Liver (tissue), 9 donors: ENCODE data around the gene ZXDC. TPM values are rescaled to one million over a fixed set of nuclear protein-coding genes. Genes with fewer than 3 reads are reported as not detected.

Experiments
- DNase-seq: peaks from one replicate; pipeline ENCODE4 v3.0.0-alpha.2; 2017; ENCODE audit warnings: low spot score
- H3K27ac ChIP-seq, 2 donors: one replicate each; pipeline ENCODE4 v1.7.0; 2013; ENCODE audit warnings: inconsistent platforms in 2 of 2, low read length in 2 of 2, control low read depth in 1 of 2, low read depth in 1 of 2, mild to moderate bottlenecking in 1 of 2
- H3K27me3 ChIP-seq, 4 donors: one replicate each; pipeline versions ENCODE4 v1.6.1 to v1.7.0; 2013; ENCODE audit warnings: low read length in 3 of 4, inconsistent platforms in 1 of 4, mild to moderate bottlenecking in 1 of 4, moderate library complexity in 1 of 4; ENCODE audit not compliant: control insufficient read depth in 4 of 4, insufficient read depth in 4 of 4
- H3K36me3 ChIP-seq, 4 donors: one replicate each; pipeline versions ENCODE4 v1.6.1 to v1.7.0; 2013; ENCODE audit warnings: low read length in 3 of 4, mild to moderate bottlenecking in 3 of 4, low read depth in 1 of 4, moderate library complexity in 1 of 4; ENCODE audit not compliant: control insufficient read depth in 4 of 4, insufficient read depth in 3 of 4
- H3K4me1 ChIP-seq, 4 donors: one replicate each; pipeline versions ENCODE4 v1.6.1 to v1.7.0; 2013; ENCODE audit warnings: low read length in 3 of 4, mild to moderate bottlenecking in 3 of 4, moderate library complexity in 1 of 4; ENCODE audit not compliant: control insufficient read depth in 4 of 4, insufficient read depth in 4 of 4
- H3K4me3 ChIP-seq, 3 donors: one replicate each; pipeline versions ENCODE4 v1.6.1 to v1.7.0; 2013; ENCODE audit warnings: low read length in 3 of 3, control low read depth in 1 of 3, low read depth in 1 of 3, mild to moderate bottlenecking in 1 of 3
- H3K9ac ChIP-seq, 2 donors: one replicate each; pipeline ENCODE4 v1.7.0; 2013; ENCODE audit warnings: low read length in 2 of 2, mild to moderate bottlenecking in 2 of 2, moderate library complexity in 2 of 2, control low read depth in 1 of 2, low read depth in 1 of 2
- H3K9me3 ChIP-seq, 4 donors: one replicate each; pipeline versions ENCODE4 v1.6.1 to v1.7.0; 2013; ENCODE audit warnings: low read length in 3 of 4; ENCODE audit not compliant: control insufficient read depth in 4 of 4
- ATF3 ChIP-seq: IDR thresholded peaks from 2 replicates; pipeline ENCODE4 v1.6.1; 2016; ENCODE audit warnings: antibody characterized with exemption
- EGR1 ChIP-seq, 2 donors: IDR thresholded peaks; 2 replicates each; pipeline ENCODE4 v1.6.1; 2016 to 2018; ENCODE audit warnings: antibody characterized with exemption in 2 of 2, low read depth in 2 of 2
- FOXA1 ChIP-seq: IDR thresholded peaks from 2 replicates; pipeline ENCODE4 v1.6.1; 2016; ENCODE audit warnings: antibody characterized with exemption
- FOXA2 ChIP-seq: IDR thresholded peaks from 2 replicates; pipeline ENCODE4 v1.6.1; 2016; ENCODE audit warnings: antibody characterized with exemption
- GABPA ChIP-seq, 2 donors: IDR thresholded peaks in 1 of 2; conservative IDR thresholded peaks in 1 of 2; 2 replicates each; pipeline ENCODE4 v1.6.1; 2016; ENCODE audit warnings: antibody characterized with exemption in 2 of 2, mild to moderate bottlenecking in 1 of 2, moderate library complexity in 1 of 2
- HNF4A ChIP-seq, 2 donors: conservative IDR thresholded peaks; 2 replicates each; pipeline ENCODE4 v1.6.1; 2016; ENCODE audit warnings: antibody characterized with exemption in 2 of 2, mild to moderate bottlenecking in 2 of 2
- HNF4G ChIP-seq: IDR thresholded peaks from 2 replicates; pipeline ENCODE4 v1.6.1; 2016; ENCODE audit warnings: antibody characterized with exemption
- JUND ChIP-seq, 2 donors: IDR thresholded peaks; 2 replicates each; pipeline ENCODE4 v1.6.1; 2016; ENCODE audit warnings: antibody characterized with exemption in 2 of 2
- NR2F2 ChIP-seq: IDR thresholded peaks from 2 replicates; pipeline ENCODE4 v1.6.1; 2016; ENCODE audit warnings: antibody characterized with exemption
- RAD21 ChIP-seq, 2 donors: IDR thresholded peaks; 2 replicates each; pipeline ENCODE4 v1.6.1; 2016; ENCODE audit warnings: antibody characterized with exemption in 2 of 2, mild to moderate bottlenecking in 2 of 2
- REST ChIP-seq: IDR thresholded peaks from 2 replicates; pipeline ENCODE4 v1.6.1; 2016; ENCODE audit warnings: antibody characterized with exemption, mild to moderate bottlenecking
- RXRA ChIP-seq, 2 donors: IDR thresholded peaks; 2 replicates each; pipeline ENCODE4 v1.6.1; 2017 to 2018; ENCODE audit warnings: antibody characterized with exemption in 2 of 2, mild to moderate bottlenecking in 1 of 2
- SP1 ChIP-seq: IDR thresholded peaks from 2 replicates; pipeline ENCODE4 v1.6.1; 2018; ENCODE audit warnings: antibody characterized with exemption, mild to moderate bottlenecking
- TAF1 ChIP-seq: conservative IDR thresholded peaks from 2 replicates; pipeline ENCODE4 v1.6.1; 2016; ENCODE audit warnings: antibody characterized with exemption, mild to moderate bottlenecking
- YY1 ChIP-seq: IDR thresholded peaks from 2 replicates; pipeline ENCODE4 v1.6.1; 2016; ENCODE audit warnings: antibody characterized with exemption, mild to moderate bottlenecking
- WGBS: extraction: QIAGEN DNeasy Blood & Tissue Kit; methylation state at CpG from one replicate; pipeline ENCODE4 v1.1.7; 2013; 5-methylcytosine and 5-hydroxymethylcytosine counted together
- polyA plus RNA-seq, 2 donors: library from polyadenylated mRNA; stranded (reverse) in 1 of 2; unstranded in 1 of 2; fragments of 200-250 nt in 1 of 2; fragments of >200 nt in 1 of 2; fragmentation: Nextera tagmentation in 1 of 2; extraction: Ambion mirVana in 1 of 2; gene quantifications; one replicate each; pipeline versions ENCODE4 v1.2.1 to v1.2.3, GENCODE V29; 2013 to 2015
- total RNA-seq, 2 donors: library from RNA; depleted of rRNA; stranded (reverse); fragments of >200 nt; gene quantifications; one replicate each; pipeline ENCODE4 v1.2.3, GENCODE V29; 2014
- TF ChIP-seq, protein P1 (sequence below): fragments of 150-350 bp; IDR thresholded peaks from 2 replicates; pipeline ENCODE4 v1.5.1; 2017; ENCODE audit warnings: improper control_type of control experiment, low read depth, low read length; ENCODE audit not compliant: missing input control
- TF ChIP-seq, protein P2 (sequence below): IDR thresholded peaks from 2 replicates; pipeline ENCODE4 v1.6.1; 2016; ENCODE audit warnings: antibody characterized with exemption
- TF ChIP-seq, protein P3 (sequence below): IDR thresholded peaks from 2 replicates; pipeline ENCODE4 v1.6.1; 2016; ENCODE audit warnings: antibody characterized with exemption
- donor health status: healthy.
- donor health status: healthy.
- donor health status: healthy.
- donor health status: healthy.
- donor health status: healthy.

The ZXDC gene
- total and polyA plus RNA-seq, 4 donors: 7.0 to 42.3 (median 13.9) TPM

DNA sequence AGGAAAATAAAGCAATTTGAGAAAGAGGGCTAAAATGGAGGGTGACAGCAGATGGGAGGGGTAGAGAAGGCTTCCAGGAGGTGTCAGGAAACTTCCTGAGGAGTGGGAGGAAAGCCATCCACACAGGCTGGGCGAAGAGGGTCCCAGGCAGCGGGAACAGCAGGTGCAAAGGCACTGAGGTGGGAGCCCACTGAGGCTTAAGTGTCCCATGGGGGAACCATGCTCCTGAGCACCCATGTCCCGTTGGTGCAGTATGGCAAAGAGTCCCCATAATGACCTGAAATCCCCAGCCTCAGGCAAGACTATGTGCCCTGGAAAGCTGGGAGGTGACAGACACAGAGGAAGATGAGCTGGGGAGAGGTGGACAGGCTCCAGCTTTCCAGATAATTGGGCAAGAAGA is 50.9 kb downstream of the ZXDC start:
- TF ChIP-seq RAD21 (IDR thresholded peaks at IDR 0.05) (no peak), SP1 (no peak), RXRA (IDR thresholded peaks at IDR 0.05) (no peak), REST (no peak), JUND (IDR thresholded peaks at IDR 0.05) (no peak), ATF3 (no peak), HNF4A (conservative IDR thresholded peaks at IDR 0.05) (no peak), TAF1 (no peak), HNF4G (no peak), GABPA (IDR thresholded peaks at IDR 0.05 in 1 of 2, conservative IDR thresholded peaks at IDR 0.05 in 1 of 2) (no peak), YY1 (no peak), FOXA2 (no peak), FOXA1 (no peak), NR2F2 (no peak), EGR1 (IDR thresholded peaks at IDR 0.05; ENCODE audit: low read depth in 2 of 2) (no peak)
- TF ChIP-seq, protein P1, sequence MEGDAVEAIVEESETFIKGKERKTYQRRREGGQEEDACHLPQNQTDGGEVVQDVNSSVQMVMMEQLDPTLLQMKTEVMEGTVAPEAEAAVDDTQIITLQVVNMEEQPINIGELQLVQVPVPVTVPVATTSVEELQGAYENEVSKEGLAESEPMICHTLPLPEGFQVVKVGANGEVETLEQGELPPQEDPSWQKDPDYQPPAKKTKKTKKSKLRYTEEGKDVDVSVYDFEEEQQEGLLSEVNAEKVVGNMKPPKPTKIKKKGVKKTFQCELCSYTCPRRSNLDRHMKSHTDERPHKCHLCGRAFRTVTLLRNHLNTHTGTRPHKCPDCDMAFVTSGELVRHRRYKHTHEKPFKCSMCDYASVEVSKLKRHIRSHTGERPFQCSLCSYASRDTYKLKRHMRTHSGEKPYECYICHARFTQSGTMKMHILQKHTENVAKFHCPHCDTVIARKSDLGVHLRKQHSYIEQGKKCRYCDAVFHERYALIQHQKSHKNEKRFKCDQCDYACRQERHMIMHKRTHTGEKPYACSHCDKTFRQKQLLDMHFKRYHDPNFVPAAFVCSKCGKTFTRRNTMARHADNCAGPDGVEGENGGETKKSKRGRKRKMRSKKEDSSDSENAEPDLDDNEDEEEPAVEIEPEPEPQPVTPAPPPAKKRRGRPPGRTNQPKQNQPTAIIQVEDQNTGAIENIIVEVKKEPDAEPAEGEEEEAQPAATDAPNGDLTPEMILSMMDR: no peak
- TF ChIP-seq, protein P2, sequence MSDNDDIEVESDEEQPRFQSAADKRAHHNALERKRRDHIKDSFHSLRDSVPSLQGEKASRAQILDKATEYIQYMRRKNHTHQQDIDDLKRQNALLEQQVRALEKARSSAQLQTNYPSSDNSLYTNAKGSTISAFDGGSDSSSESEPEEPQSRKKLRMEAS: no peak
- TF ChIP-seq, protein P3, sequence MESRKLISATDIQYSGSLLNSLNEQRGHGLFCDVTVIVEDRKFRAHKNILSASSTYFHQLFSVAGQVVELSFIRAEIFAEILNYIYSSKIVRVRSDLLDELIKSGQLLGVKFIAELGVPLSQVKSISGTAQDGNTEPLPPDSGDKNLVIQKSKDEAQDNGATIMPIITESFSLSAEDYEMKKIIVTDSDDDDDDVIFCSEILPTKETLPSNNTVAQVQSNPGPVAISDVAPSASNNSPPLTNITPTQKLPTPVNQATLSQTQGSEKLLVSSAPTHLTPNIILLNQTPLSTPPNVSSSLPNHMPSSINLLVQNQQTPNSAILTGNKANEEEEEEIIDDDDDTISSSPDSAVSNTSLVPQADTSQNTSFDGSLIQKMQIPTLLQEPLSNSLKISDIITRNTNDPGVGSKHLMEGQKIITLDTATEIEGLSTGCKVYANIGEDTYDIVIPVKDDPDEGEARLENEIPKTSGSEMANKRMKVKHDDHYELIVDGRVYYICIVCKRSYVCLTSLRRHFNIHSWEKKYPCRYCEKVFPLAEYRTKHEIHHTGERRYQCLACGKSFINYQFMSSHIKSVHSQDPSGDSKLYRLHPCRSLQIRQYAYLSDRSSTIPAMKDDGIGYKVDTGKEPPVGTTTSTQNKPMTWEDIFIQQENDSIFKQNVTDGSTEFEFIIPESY: no peak
- DNase-seq: no peak
- 65% methylated on average over 3 of the region's 3 CpGs for WGBS

More for the DNA sequence above, 50.9 kb downstream of the ZXDC start:
- H3K36me3 ChIP-seq: no peaks in the 10 kb centered on the region
- H3K27me3 ChIP-seq: no peaks in the 10 kb centered on the region
- H3K4me3 ChIP-seq: no peak overlapping the region
- peaks cover 0 to 4% (median 2%) of the 10 kb centered on the region in 4 donors for H3K9me3 ChIP-seq
- no peak overlapping the region for H3K9ac ChIP-seq
- H3K4me1 ChIP-seq: no peaks in the 10 kb centered on the region
- no peak overlapping the region for H3K27ac ChIP-seq
